ENCODE measurements around the gene WDR18. TPM values are rescaled to one million over a fixed set of nuclear protein-coding genes. Genes with fewer than 3 reads are reported as not detected.

WDR18 gene
- total RNA-seq, 1 donor from 2014 or later: 65.4 TPM

- Mint-ChIP-seq H3K36me3 (peaks cover 3% of the 10 kb centered on the region), H3K4me1 (ENCODE audit: unreplicated experiment) (no peaks in the 10 kb centered on the region), H3K9me3 (no peaks in the 10 kb centered on the region), H3K27ac (no peak overlapping the region), H3K4me3 (no peak overlapping the region), H3K27me3 (peaks cover 27% of the 10 kb centered on the region)
- DNase-seq (ENCODE audit: extremely low spot score, unreplicated experiment): no peak
- no peak for TF ChIP-seq CTCF (conservative IDR thresholded peaks at IDR 0.05)
Measured at GRCh38 chr19:993361-993830, 9.3 kb downstream of the WDR18 start.

- no peak for TF ChIP-seq CTCF (conservative IDR thresholded peaks at IDR 0.05)
- no peak for DNase-seq (ENCODE audit: extremely low spot score, unreplicated experiment)
- Mint-ChIP-seq H3K4me3 (no peak overlapping the region), H3K4me1 (ENCODE audit: unreplicated experiment) (no peaks in the 10 kb centered on the region), H3K27me3 (peaks cover 31% of the 10 kb centered on the region), H3K36me3 (peaks cover 3% of the 10 kb centered on the region), H3K27ac (no peak overlapping the region), H3K9me3 (no peaks in the 10 kb centered on the region)
Measured at GRCh38 chr19:993831-994393, 9.8 kb downstream of the WDR18 start.

- peaks cover 3% of the 10 kb centered on the region for H3K36me3 Mint-ChIP-seq
Measured at GRCh38 chr19:994516-994915, 10.4 kb downstream of the WDR18 start.

GRCh38 chr19:995051-995827 lies 11.1 kb downstream of the WDR18 start:
- Mint-ChIP-seq H3K27ac (no peak overlapping the region), H3K4me3 (no peak overlapping the region), H3K27me3 (peaks cover 42% of the 10 kb centered on the region), H3K9me3 (no peaks in the 10 kb centered on the region), H3K36me3 (peaks cover 3% of the 10 kb centered on the region), H3K4me1 (ENCODE audit: unreplicated experiment) (peaks cover 5% of the 10 kb centered on the region)
- no peak for TF ChIP-seq CTCF (conservative IDR thresholded peaks at IDR 0.05)
- DNase-seq (ENCODE audit: extremely low spot score, unreplicated experiment): no peak

More at GRCh38 chr19:994516-994915, 10.4 kb downstream of the WDR18 start:
- TF ChIP-seq CTCF (conservative IDR thresholded peaks at IDR 0.05): no peak
- Mint-ChIP-seq H3K4me1 (ENCODE audit: unreplicated experiment) (peaks cover 5% of the 10 kb centered on the region), H3K27ac (no peak overlapping the region), H3K27me3 (peaks cover 37% of the 10 kb centered on the region), H3K9me3 (no peaks in the 10 kb centered on the region), H3K4me3 (no peak overlapping the region)
- no peak for DNase-seq (ENCODE audit: extremely low spot score, unreplicated experiment)

- H3K9me3 Mint-ChIP-seq: no peaks in the 10 kb centered on the region
- peaks cover 44% of the 10 kb centered on the region for H3K27me3 Mint-ChIP-seq
- no peak for TF ChIP-seq CTCF (conservative IDR thresholded peaks at IDR 0.05)
- peak overlapping the region; percentile 55 for H3K4me3 Mint-ChIP-seq
- no peak overlapping the region for H3K27ac Mint-ChIP-seq
- peaks cover 3% of the 10 kb centered on the region for H3K36me3 Mint-ChIP-seq
- no peak for DNase-seq (ENCODE audit: extremely low spot score, unreplicated experiment)
- peaks cover 5% of the 10 kb centered on the region for H3K4me1 Mint-ChIP-seq (ENCODE audit: unreplicated experiment)
Measured at GRCh38 chr19:996051-996838, 12.1 kb downstream of the WDR18 start.
